Epithelial cell of prostate (primary cell): Measurements from ENCODE around the gene TCP11L2.
"Not testable (repeated sequence)": the region's sequence is repeated elsewhere in the genome, so short reads cannot be mapped to it uniquely, and the experiment has no call there.

ENCODE experiments used
- DNase-seq: peaks from one replicate; pipeline ENCODE4 v3.0.0-alpha.2; 2011; ENCODE audit warnings: low read depth, low spot score
- H3K27ac ChIP-seq: fragments of 450-650 bp; 2 replicates; pipeline ENCODE4 v1.5.1; 2017; ENCODE audit warnings: mild to moderate bottlenecking

Gene TCP11L2

GRCh38 chr12:106304001-106304421 is 1.5 kb downstream of the TCP11L2 start:
- H3K27ac ChIP-seq, result no peak overlapping the region
- DNase-seq, result no peak

- H3K27ac ChIP-seq, result no peak overlapping the region
- no peak for DNase-seq
These were observed 2.3 kb downstream of the TCP11L2 start for GRCh38 chr12:106304797-106305196.

GRCh38 chr12:106305376-106305775 is 2.8 kb downstream of the TCP11L2 start:
- no peak for DNase-seq

GRCh38 chr12:106307181-106307580 is 4.6 kb downstream of the TCP11L2 start:
- no peak overlapping the region for H3K27ac ChIP-seq
- no peak for DNase-seq

More at GRCh38 chr12:106305376-106305775, 2.8 kb downstream of the TCP11L2 start:
- no peak overlapping the region for H3K27ac ChIP-seq

GRCh38 chr12:106308121-106308520 is 5.6 kb downstream of the TCP11L2 start:
- no peak for DNase-seq
- H3K27ac ChIP-seq, result no peak overlapping the region

- DNase-seq, result no peak
- H3K27ac ChIP-seq, result no peak overlapping the region
These were observed 6.1 kb downstream of the TCP11L2 start for GRCh38 chr12:106308611-106309010.

- no peak for DNase-seq
- no peak overlapping the region for H3K27ac ChIP-seq
These were observed 7.4 kb downstream of the TCP11L2 start for GRCh38 chr12:106309671-106310505.

GRCh38 chr12:106310687-106311086 is 8.2 kb downstream of the TCP11L2 start:
- no peak for DNase-seq
- no peak overlapping the region for H3K27ac ChIP-seq

- H3K27ac ChIP-seq, result no peak overlapping the region
- no peak for DNase-seq
These were observed 8.6 kb downstream of the TCP11L2 start for GRCh38 chr12:106311139-106311538.

GRCh38 chr12:106313413-106313812 is 10.9 kb downstream of the TCP11L2 start:
- not testable (repeated sequence) for H3K27ac ChIP-seq, DNase-seq

- DNase-seq, result no peak
- no peak overlapping the region for H3K27ac ChIP-seq
These were observed 13.0 kb downstream of the TCP11L2 start for GRCh38 chr12:106315523-106315922.

GRCh38 chr12:106317406-106318082 is 15.0 kb downstream of the TCP11L2 start:
- DNase-seq, result no peak
- no peak overlapping the region for H3K27ac ChIP-seq

- H3K27ac ChIP-seq, result no peak overlapping the region
- no peak for DNase-seq
These were observed 18.8 kb downstream of the TCP11L2 start for GRCh38 chr12:106321139-106321850.

- H3K27ac ChIP-seq, result no peak overlapping the region
- DNase-seq, result no peak
These were observed 21.0 kb downstream of the TCP11L2 start for GRCh38 chr12:106323537-106323936.

GRCh38 chr12:106327309-106327869 is 24.9 kb downstream of the TCP11L2 start:
- no peak for DNase-seq

GRCh38 chr12:106328735-106329134 is 26.2 kb downstream of the TCP11L2 start:
- DNase-seq, result no peak
- no peak overlapping the region for H3K27ac ChIP-seq

More at GRCh38 chr12:106327309-106327869, 24.9 kb downstream of the TCP11L2 start:
- no peak overlapping the region for H3K27ac ChIP-seq

- no peak overlapping the region for H3K27ac ChIP-seq
- DNase-seq, result no peak
These were observed 26.9 kb downstream of the TCP11L2 start for GRCh38 chr12:106329231-106329982.

GRCh38 chr12:106331599-106331998 is 29.1 kb downstream of the TCP11L2 start:
- no peak for DNase-seq
- no peak overlapping the region for H3K27ac ChIP-seq

- DNase-seq, result no peak
- no peak overlapping the region for H3K27ac ChIP-seq
These were observed 30.0 kb downstream of the TCP11L2 start for GRCh38 chr12:106332536-106332935.

- DNase-seq, result no peak
These were observed 30.5 kb downstream of the TCP11L2 start for GRCh38 chr12:106333010-106333409.

More at GRCh38 chr12:106333010-106333409, 30.5 kb downstream of the TCP11L2 start:
- no peak overlapping the region for H3K27ac ChIP-seq
